B cell (primary cell): ENCODE results near the gene SALL3. TPM values are rescaled to one million over a fixed set of nuclear protein-coding genes. Genes with fewer than 3 reads are reported as not detected.

Experiments
- ATAC-seq: fragments of 200-7000 bp; cut with Tn5 transposase; one replicate; pipeline ENCODE4 v1.10.0; 2021; ENCODE audit warnings: low read depth, mild to moderate bottlenecking, moderate number of reproducible peaks, moderate library complexity
- CTCF ChIA-PET: fragments of 350-600 bp; sonication (Branson Sonifier 250); formaldehyde crosslinking; loops from one replicate; lab custom pipeline; 2021; ENCODE audit warnings: antibody characterized with exemption, inconsistent platforms; lab: Charles Lee
- POLR2A ChIA-PET: fragments of 350-600 bp; sonication (Branson Sonifier 250); formaldehyde crosslinking; loops from one replicate; lab custom pipeline; 2021; ENCODE audit warnings: antibody characterized with exemption; lab: Charles Lee
- DNase-seq: peaks from one replicate; pipeline ENCODE4 v3.0.0; 2013
- H2AFZ ChIP-seq: 2 replicates; pipeline ENCODE4 v1.6.1; 2012; ENCODE audit warnings: mild to moderate bottlenecking, low read depth, low read length; ENCODE audit not compliant: insufficient read depth, poor library complexity, severe bottlenecking
- H3K27ac ChIP-seq, 2 donors: 1 replicate in 1 of 2; 2 replicates in 1 of 2; pipeline ENCODE4 v1.5.1; 2012 to 2013; ENCODE audit warnings: low read length in 2 of 2, mild to moderate bottlenecking in 2 of 2, moderate library complexity in 1 of 2
- H3K27me3 ChIP-seq, 4 experiments: fragments of 200-600 bp in 1 of 4; sonication (generic) in 1 of 4; replicated peaks in 1 of 4; 1 replicate in 2 of 4; 2 replicates in 2 of 4; pipeline versions ENCODE4 v1.6.1 to v1.7.0; 2013 to 2016; ENCODE audit warnings: low read length in 3 of 4, mild to moderate bottlenecking in 2 of 4, mixed read lengths in 1 of 4, moderate library complexity in 1 of 4; ENCODE audit not compliant: insufficient read depth in 4 of 4, control insufficient read depth in 3 of 4; ENCODE audit errors: control extremely low read depth in 1 of 4
- H3K36me3 ChIP-seq, 2 experiments: replicated peaks in 1 of 2; 1 replicate in 1 of 2; 2 replicates in 1 of 2; pipeline versions ENCODE4 v1.6.1 to v1.7.1; 2013; ENCODE audit warnings: low read length in 1 of 2; ENCODE audit not compliant: insufficient read depth in 2 of 2, control insufficient read depth in 1 of 2; ENCODE audit errors: control extremely low read depth in 1 of 2, extremely low read depth in 1 of 2
- H3K4me1 ChIP-seq, 2 donors: fragments of 200-600 bp in 1 of 2; sonication (generic) in 1 of 2; 1 replicate in 1 of 2; 2 replicates in 1 of 2; pipeline versions ENCODE4 v1.5.1 to v1.6.1; 2013 to 2017; ENCODE audit warnings: low read length in 2 of 2; ENCODE audit not compliant: control insufficient read depth in 2 of 2, insufficient read depth in 2 of 2
- H3K4me2 ChIP-seq: replicated peaks from 2 replicates; pipeline ENCODE3; 2012; ENCODE audit warnings: mild to moderate bottlenecking, low read depth, low read length; ENCODE audit not compliant: poor library complexity, severe bottlenecking
- H3K4me3 ChIP-seq, 5 experiments: fragments of 200-600 bp in 1 of 5; sonication (generic) in 1 of 5; 1 replicate in 3 of 5; 2 replicates in 2 of 5; pipeline versions ENCODE4 v1.5.1 to v1.7.0; 2011 to 2016; ENCODE audit warnings: low read length in 4 of 5, mild to moderate bottlenecking in 4 of 5, low read depth in 2 of 5, control low read depth in 1 of 5, moderate library complexity in 1 of 5; ENCODE audit not compliant: insufficient read depth in 1 of 5; ENCODE audit errors: control extremely low read depth in 1 of 5, extremely low read depth in 1 of 5
- H3K79me2 ChIP-seq: fragments of 200-600 bp; sonication (generic); one replicate; pipeline ENCODE4 v1.6.0; 2016; ENCODE audit warnings: low read length; ENCODE audit not compliant: control insufficient read depth, insufficient read depth
- H3K9ac ChIP-seq: fragments of 200-600 bp; sonication (generic); 2 replicates; pipeline ENCODE4 v1.6.1; 2017; ENCODE audit warnings: mild to moderate bottlenecking, low read length, moderate library complexity
- H3K9me3 ChIP-seq, 3 donors: one replicate each; pipeline versions ENCODE4 v1.6.1 to v1.7.1; 2013; ENCODE audit warnings: low read length in 2 of 3; ENCODE audit not compliant: control insufficient read depth in 2 of 3, insufficient read depth in 1 of 3; ENCODE audit errors: control extremely low read depth in 1 of 3
- H4K20me1 ChIP-seq: 2 replicates; pipeline ENCODE4 v1.6.0; 2012; ENCODE audit warnings: mild to moderate bottlenecking, low read length; ENCODE audit not compliant: insufficient read depth, control insufficient read depth, poor library complexity, severe bottlenecking
- H3K27ac Mint-ChIP-seq: one replicate; pipeline ENCODE4 v1.8.0; 2021; ENCODE audit warnings: mixed read lengths
- H3K27me3 Mint-ChIP-seq: one replicate; pipeline ENCODE4 v1.8.0; 2021; ENCODE audit warnings: mixed read lengths
- H3K4me1 Mint-ChIP-seq: one replicate; pipeline ENCODE4 v1.8.0; 2021; ENCODE audit warnings: mixed read lengths
- H3K4me3 Mint-ChIP-seq: one replicate; pipeline ENCODE4 v1.8.0; 2021; ENCODE audit warnings: mixed read lengths
- H3K9me3 Mint-ChIP-seq: one replicate; pipeline ENCODE4 v1.8.0; 2022; ENCODE audit warnings: mixed read lengths; ENCODE audit not compliant: insufficient read depth
- EZH2 ChIP-seq: IDR thresholded peaks from 2 replicates; pipeline ENCODE4 v1.6.1; 2012; ENCODE audit warnings: borderline replicate concordance, low read depth, mild to moderate bottlenecking, moderate library complexity, low read length; ENCODE audit not compliant: insufficient read depth, poor library complexity, severe bottlenecking
- WGBS: methylation state at CpG from one replicate; pipeline ENCODE4 v1.1.5; 2013; ENCODE audit warnings: missing lambda C conversion rate; ENCODE audit not compliant: insufficient coverage; 5-methylcytosine and 5-hydroxymethylcytosine counted together
- intact Hi-C: fragments of 100-400 bp; cut with micrococcal nuclease; formaldehyde crosslinking; loops from one replicate; pipeline ENCODE4 v1.10.0; 2022
- polyA plus RNA-seq: library from polyadenylated mRNA; depleted of rRNA; stranded (reverse); fragments of >200 nt; gene quantifications from 2 replicates; pipeline ENCODE4 v1.2.3, GENCODE V29; 2012
- total RNA-seq, 2 donors: library from RNA; stranded (reverse); fragments of 120-200 nt in 1 of 2; gene quantifications; 1 replicate in 1 of 2; 2 replicates in 1 of 2; pipeline versions ENCODE4 v1.2.3 to v1.2.4, GENCODE V29; 2013 to 2022
- TF ChIP-seq, protein P1 (sequence below): fragments of 200-600 bp; IDR thresholded peaks from one replicate; pipeline ENCODE4 v1.8.0; 2022; ENCODE audit warnings: antibody characterized with exemption, mild to moderate bottlenecking

Gene SALL3
- total and polyA plus RNA-seq, 2 donors (not counting 1 experiment from before 2014, with no cell fraction given): not detected

- no peaks in the 10 kb centered on the region for H4K20me1 ChIP-seq
- H3K9ac ChIP-seq: no peak overlapping the region
- DNase-seq: no peak
- H3K27ac ChIP-seq: no peak overlapping the region
- no peaks in the 10 kb centered on the region for H3K36me3 ChIP-seq
- ChIA-PET POLR2A (no interaction called here), CTCF (no interaction called here)
- no peaks in the 10 kb centered on the region for H3K79me2 ChIP-seq
- intact Hi-C loops: no loop called here
- H3K4me1 Mint-ChIP-seq: no peaks in the 10 kb centered on the region
- 91% methylated on average over 9 of the region's 9 CpGs for whole genome bisulfite sequencing
- H2AFZ ChIP-seq: no peak overlapping the region
- H3K4me3 ChIP-seq: no peak overlapping the region
- no peak overlapping the region for H3K27ac Mint-ChIP-seq
- H3K27me3 Mint-ChIP-seq: peaks cover 3% of the 10 kb centered on the region
- no peak overlapping the region for H3K4me3 Mint-ChIP-seq
- H3K4me1 ChIP-seq: no peaks in the 10 kb centered on the region
- no peak for ATAC-seq
- peaks cover 0 to 5% (median 0%) of the 10 kb centered on the region in 3 donors for H3K9me3 ChIP-seq
- TF ChIP-seq EZH2: no peak
- TF ChIP-seq, protein P1, sequence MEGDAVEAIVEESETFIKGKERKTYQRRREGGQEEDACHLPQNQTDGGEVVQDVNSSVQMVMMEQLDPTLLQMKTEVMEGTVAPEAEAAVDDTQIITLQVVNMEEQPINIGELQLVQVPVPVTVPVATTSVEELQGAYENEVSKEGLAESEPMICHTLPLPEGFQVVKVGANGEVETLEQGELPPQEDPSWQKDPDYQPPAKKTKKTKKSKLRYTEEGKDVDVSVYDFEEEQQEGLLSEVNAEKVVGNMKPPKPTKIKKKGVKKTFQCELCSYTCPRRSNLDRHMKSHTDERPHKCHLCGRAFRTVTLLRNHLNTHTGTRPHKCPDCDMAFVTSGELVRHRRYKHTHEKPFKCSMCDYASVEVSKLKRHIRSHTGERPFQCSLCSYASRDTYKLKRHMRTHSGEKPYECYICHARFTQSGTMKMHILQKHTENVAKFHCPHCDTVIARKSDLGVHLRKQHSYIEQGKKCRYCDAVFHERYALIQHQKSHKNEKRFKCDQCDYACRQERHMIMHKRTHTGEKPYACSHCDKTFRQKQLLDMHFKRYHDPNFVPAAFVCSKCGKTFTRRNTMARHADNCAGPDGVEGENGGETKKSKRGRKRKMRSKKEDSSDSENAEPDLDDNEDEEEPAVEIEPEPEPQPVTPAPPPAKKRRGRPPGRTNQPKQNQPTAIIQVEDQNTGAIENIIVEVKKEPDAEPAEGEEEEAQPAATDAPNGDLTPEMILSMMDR: no peak
- H3K4me2 ChIP-seq: no peak overlapping the region
- H3K9me3 Mint-ChIP-seq: no peaks in the 10 kb centered on the region
- no peaks in the 10 kb centered on the region for H3K27me3 ChIP-seq
Measured at GRCh38 chr18:78935406-78935805, 44.2 kb upstream of the SALL3 start.

GRCh38 chr18:78936251-78937005 lies 43.2 kb upstream of the SALL3 start:
- ATAC-seq: no peak
- CTCF ChIA-PET: no interaction called here
- peaks cover 3% of the 10 kb centered on the region for H3K27me3 Mint-ChIP-seq

More at GRCh38 chr18:78936251-78937005, 43.2 kb upstream of the SALL3 start:
- Mint-ChIP-seq H3K9me3 (no peaks in the 10 kb centered on the region), H3K27ac (no peak overlapping the region), H3K4me1 (no peaks in the 10 kb centered on the region), H3K4me3 (no peak overlapping the region)
- no peak overlapping the region for H3K9ac ChIP-seq
- H3K27me3 ChIP-seq: no peaks in the 10 kb centered on the region
- POLR2A ChIA-PET: no interaction called here
- no peak overlapping the region for H3K4me2 ChIP-seq
- 88% methylated on average over 25 of the region's 28 CpGs for WGBS
- H3K4me3 ChIP-seq: no peak overlapping the region
- H3K27ac ChIP-seq: no peak overlapping the region
- peaks cover 0 to 5% (median 0%) of the 10 kb centered on the region in 3 donors for H3K9me3 ChIP-seq
- H2AFZ ChIP-seq: no peak overlapping the region
- no peaks in the 10 kb centered on the region for H3K36me3 ChIP-seq
- DNase-seq: no peak
- H4K20me1 ChIP-seq: no peaks in the 10 kb centered on the region
- H3K4me1 ChIP-seq: no peaks in the 10 kb centered on the region
- no peaks in the 10 kb centered on the region for H3K79me2 ChIP-seq
- TF ChIP-seq EZH2: no peak
- TF ChIP-seq, protein P1: no peak
- intact Hi-C loops: no loop called here
